ENCODE data around the gene NAA50.

NAA50 gene

DNA sequence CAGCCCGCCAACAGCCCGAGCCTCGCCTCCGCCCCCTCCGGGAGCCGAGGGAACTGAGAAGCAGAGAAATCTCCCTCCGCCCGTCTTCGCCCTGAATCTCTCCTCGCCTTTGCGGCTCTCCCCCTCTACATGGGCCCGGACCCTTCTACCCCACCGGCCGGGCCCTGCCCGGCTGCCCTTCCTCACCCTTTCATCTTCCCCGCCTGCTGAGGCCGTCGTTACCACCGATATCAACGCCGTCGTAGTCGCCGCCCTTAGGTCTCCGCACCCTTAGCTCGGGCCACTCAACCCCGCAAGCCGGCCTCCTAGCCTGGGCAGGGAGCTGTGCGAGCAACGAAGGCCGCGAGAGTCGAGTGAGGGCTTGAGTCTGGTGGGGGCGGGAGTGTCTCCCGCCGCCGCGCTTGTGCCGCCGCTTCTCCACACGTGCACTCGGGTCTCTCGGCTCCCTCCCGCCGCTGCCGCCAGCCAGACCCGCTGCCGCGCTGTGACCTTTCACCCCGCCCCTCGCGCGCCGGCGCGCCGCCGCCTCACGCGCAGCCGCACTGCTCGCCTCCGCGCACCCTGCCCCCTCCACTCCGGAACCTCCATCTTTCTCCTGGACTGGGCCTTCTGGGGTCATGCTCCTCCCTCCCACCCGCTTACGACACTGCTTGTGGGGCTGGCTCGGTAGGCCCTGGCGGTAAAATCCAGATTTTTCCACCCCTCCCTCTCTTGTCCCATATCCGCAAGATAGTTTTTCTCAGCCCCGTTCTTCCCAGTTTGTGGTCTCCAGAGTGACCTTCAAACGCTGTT, at the start of gene NAA50:
Gene NAA50, minus strand, starts transcription at position 494 of the 792 bp plus-strand sequence. Its CDS starts 300 bp downstream, at position 194.
- peak; percentile 96 for DNase-seq (ENCODE audit: low read depth)

DNA sequence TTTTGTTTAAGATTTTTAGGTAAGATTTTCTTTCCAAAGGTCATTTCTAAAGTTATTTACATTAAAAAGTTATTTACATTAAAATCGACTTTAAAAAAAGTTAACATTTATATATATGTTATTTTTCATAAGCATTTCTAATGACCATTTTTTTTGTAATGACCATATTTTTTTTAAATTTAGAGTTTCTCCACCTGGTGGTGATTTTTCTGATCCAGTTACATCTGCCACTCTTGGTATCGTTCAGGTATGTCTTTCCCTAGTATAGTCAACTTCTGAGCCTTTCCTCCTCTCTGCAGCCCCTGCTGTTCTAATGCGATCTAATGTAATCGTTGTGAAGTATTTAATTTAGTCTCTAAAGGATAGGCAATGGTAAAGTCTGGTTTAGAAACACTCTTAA, 49.6 kb upstream of the NAA50 start:
- no peak for DNase-seq (ENCODE audit: low read depth)

DNA sequence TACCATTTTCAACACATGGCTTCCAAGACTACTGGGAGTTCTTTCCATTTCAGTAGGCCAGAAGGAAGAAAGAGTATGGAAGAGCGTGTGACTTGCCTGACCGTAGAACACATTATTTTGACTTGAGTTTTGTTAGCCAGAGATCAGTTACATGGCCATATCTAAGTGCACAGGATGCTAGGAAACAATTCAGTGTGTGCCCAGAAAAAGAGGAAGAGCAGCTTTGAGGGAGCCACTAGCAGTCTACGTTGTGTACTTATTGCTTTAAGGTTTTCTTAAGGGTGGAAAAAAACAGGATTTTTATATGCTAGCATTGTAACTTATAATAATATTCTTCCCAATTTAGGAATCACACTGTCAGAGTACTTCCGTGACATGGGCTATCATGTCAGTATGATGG, 48.5 kb upstream of the NAA50 start:
- no peak for DNase-seq (ENCODE audit: low read depth)

DNA sequence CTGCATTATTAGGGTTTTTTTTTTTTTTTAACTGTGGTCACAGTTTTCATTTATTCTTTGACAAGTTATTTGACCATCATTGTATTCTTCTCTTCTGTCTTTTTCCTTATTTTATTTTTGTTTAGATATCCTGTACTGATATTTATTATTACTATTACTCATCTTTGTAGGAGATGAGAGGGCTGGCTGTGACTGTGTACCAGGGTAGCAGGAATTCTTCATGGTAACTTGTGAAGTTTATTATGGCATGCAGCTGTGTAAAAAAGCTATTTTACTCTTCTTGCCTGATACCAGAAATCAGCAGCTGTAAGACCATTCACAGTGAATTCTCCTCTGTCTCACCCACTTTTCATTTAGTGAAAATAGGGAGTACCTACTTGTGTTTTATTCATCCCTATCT, 45.3 kb upstream of the NAA50 start:
- DNase-seq (ENCODE audit: low read depth), result no peak

DNA sequence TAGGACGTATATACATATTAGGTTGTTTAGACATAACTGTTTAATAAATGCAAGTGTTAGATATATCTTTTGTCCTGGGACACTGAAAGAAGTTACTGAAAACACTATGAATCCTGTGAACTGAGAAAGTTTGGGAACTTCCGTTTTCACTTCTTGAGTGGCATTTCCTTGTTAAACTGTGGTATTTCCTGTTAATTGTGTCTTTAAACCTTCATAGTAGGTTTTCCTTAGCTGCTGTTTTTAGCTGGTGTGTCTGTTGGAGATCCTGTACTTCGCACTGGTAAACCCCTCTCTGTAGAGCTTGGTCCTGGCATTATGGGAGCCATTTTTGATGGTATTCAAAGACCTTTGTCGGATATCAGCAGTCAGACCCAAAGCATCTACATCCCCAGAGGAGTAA, 37.9 kb upstream of the NAA50 start:
- DNase-seq (ENCODE audit: low read depth), result no peak

DNA sequence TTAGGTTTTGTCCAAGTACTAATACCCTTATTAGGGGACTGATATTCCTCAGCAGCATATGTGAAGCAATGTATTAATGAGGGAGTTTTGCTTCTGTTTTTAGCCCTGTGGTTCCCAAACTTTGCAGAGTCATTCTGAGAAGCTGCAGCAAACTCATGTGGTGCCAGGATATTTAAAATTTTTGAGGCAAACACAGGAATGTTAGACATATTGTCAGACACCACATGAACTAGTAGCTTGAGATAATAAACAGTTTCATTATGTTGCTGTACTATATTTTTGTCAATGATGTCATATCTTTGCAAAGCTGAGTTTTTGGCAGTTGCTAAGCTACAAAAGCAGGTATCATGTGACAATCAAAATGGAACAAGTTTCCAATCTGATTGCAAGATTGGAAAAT, 37.4 kb upstream of the NAA50 start:
- DNase-seq (ENCODE audit: low read depth), result no peak

DNA sequence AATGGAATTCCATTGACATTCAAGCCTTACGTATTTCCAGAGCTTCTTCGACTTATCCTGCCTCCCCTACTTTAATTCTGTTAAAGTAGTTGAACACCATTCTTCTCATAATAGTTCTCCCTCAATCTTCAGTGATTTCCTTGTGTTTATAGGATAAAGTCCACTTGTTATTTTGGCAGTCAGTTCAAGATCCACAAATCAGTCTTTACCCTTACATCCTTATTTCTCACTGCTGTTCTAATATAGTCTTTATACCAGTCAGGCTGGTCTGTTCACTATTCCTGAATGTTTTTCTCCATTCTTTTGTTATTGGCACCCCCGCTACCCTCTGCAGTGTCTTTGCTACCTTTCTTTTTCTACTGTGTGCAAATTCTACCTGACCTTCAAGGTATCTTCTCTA, 30.5 kb upstream of the NAA50 start:
- no peak for DNase-seq (ENCODE audit: low read depth)

DNA sequence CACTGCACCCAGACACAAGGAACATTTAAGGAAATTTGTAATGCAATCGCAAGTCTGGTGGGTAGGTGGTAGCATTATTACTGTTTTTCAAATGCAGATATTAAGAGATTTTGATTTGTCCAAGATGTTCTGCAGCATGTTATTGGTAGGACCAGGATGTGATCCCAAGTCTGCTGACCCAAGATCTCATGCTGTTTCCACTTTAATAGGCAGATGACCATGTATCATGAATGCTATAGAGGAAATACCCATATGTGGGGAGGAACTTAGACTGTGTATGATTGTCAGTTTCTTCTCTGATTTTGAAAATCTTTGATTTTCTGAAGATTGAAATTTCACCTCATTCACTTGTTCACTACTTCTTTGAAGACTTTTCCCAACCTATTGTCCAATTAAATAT, 29.5 kb upstream of the NAA50 start:
- DNase-seq (ENCODE audit: low read depth), result no peak

DNA sequence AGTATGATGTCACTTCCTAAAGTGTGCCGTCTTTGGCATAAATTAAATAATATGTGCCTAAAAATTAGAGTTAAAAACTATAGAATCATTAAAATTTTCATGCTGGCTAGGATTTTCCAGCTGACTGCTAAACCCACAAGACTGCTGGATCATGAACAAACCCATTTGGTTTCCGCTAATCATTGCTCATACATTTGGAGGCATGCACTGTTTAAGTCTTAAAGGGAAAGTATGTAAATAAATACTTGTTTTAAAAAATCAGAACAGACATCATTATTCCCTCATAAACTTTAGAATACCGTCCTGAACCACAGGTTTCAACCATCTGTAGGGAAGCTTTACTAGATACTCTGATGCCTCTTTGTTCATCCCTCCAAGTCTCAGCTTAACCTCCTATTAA, 27.3 kb upstream of the NAA50 start:
- DNase-seq (ENCODE audit: low read depth), result no peak

DNA sequence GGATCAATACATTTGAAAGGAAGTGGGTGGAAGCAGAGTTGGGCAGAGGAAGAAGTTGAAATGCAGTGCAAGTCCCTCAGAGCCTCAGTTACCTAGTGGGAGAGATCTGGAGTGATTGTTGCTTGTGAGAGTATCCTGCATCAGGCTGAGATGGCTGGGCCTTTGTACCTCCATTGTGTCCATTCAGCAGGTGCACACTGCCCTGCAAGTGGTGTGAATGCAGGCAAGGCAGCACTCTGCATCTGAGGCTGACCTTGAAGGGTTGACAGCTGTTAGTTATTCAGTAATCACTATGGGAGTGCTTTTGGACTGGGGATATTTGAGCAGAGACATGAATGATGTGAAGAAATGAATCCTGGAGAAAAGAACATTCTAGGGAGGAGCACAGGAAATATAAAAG, 25.9 kb upstream of the NAA50 start:
- no peak for DNase-seq (ENCODE audit: low read depth)

DNA sequence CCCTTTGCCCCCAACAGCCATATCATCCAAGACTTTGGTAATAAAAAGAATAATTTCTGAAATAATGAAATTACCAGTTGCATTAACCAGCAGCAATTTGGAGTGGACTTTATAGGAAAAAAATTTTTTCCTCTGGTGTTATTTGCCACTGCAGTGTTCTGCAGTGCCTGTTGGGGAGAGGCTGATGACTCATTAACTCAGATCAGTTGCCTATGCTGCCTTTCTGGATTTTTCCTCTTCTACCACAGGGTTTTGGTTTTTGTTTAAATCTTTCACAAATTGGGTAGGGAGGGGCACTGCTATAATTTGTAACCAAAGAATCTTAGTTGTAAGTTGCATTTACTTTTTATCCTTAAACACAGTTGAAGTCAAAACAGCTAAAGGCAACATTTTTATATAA, 23.5 kb upstream of the NAA50 start:
- no peak for DNase-seq (ENCODE audit: low read depth)

DNA sequence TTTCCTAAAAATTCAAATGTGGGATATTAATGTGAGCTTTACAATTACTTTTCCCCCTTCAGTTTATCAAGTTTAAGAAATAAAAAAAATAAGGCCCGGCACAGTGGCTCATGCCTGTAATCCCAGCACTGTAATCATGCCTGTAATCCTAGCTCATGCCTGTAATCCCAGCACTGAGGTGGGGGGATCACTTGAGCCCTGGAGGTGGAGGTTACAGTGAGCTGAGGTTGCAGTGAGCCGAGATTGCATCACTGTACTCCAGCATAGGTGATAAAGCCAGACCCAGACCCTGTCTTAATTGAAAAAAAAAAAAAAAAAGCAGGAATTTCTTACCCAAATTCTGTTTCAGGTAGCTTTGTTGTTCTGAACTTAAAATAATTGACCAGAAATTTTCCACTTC, 18.6 kb upstream of the NAA50 start:
- DNase-seq (ENCODE audit: low read depth), result no peak

DNA sequence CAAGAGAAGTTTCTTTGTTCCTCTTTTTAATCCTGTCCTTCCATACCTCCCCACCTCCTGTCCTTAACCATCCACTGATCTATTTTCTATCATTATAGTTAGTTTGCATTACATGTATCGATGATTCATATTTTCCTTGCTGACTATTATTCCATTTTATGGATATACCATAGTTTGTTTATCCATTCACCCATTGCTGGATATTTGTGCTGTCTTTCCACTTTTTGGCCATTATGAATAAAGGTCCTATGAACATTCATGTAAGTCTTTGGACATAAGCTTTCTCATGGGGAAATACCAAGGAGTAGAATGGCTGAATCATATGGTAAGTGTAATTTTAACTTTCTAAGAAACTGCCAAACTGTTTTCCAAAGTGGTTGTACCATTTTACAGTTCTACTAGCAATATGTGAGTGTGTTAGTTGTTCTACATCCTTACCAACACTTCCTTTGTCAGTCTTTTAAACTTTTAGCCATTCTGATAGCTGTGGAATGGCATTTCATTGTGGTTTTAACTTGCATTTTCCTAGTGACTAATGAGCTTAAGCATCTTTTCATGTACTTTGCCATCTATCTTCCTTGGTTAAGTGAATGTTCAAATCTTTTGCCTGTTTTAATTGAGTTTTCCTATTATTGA, 12.5 kb upstream of the NAA50 start:
- no peak for DNase-seq (ENCODE audit: low read depth)

DNA sequence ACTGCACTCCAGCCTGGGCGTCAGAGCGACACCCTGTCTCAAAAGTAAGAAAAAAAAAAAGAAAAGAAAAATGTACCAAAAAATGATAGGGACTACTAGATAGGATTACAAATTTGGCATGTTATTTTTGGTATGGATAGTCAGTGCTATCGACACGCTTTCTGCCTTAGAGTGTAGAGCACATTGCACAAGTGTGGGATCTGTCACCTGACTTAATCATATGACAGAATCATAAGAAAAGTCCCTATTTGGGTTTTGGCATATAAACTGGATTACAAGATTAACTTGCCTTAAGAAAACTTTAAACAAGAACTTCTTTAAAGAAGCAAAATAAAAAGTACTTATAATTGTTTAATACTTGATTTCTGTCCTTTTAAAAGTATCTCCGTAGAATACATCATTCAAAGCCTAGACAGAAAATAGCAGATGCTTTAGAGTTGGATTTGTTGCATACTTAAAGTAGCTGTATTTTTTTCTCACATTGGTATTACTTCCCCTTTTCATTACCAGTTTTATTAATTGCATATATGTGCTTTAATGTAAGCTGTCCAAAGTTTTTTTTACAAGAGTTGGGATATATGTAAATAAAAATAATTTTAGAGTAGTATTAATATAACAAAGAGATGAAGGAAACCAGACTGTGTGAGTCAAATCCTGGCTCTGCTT, 8.6 kb upstream of the NAA50 start:
- DNase-seq (ENCODE audit: low read depth), result no peak

DNA sequence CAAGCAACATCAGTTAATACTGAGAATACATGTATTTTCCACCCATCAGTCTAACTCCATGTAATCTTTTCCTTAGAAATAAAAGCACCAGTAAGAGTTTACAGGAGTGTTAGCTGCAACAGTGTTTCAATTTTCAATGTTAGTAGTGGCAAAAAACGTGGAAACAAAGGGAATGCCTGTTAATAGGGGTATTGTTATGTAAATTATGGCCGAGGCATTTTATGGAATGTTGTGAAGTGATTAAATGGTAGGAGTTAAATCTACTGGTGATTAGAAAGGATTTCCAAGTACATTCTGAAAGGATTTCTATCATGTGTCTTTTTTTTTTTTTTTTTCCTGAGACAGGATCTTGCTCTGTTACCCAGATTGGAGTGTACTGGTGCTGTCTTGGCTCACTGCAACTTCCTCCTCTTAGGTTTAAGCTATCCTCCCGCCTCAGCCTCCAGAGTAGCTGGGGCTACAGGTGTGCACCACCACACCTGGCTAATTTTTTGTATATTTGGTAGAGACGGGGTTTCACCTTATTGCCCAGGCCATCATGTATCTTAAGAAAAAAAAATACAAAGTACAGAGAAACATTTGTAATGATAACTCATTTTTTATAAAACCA, 7.4 kb upstream of the NAA50 start:
- no peak for DNase-seq (ENCODE audit: low read depth)

DNA sequence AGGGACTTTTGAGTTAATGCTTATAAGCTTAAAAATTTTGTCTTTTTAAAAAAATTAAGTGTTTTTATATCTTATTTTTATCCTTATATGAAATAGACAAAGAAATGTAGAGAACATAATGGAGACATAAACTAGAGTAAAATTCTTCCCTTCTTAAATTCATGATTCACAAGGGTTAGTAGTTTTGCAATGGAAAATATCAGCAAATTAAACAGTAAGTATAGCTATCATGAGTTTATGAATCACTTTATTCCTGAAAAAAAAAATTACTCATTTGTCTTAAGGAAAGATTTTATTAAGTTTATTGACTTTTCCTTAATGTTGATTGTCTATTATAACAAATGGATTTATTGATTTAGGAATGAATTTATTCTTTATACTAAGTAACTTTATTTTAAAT, 5.1 kb upstream of the NAA50 start:
- DNase-seq (ENCODE audit: low read depth), result no peak

DNA sequence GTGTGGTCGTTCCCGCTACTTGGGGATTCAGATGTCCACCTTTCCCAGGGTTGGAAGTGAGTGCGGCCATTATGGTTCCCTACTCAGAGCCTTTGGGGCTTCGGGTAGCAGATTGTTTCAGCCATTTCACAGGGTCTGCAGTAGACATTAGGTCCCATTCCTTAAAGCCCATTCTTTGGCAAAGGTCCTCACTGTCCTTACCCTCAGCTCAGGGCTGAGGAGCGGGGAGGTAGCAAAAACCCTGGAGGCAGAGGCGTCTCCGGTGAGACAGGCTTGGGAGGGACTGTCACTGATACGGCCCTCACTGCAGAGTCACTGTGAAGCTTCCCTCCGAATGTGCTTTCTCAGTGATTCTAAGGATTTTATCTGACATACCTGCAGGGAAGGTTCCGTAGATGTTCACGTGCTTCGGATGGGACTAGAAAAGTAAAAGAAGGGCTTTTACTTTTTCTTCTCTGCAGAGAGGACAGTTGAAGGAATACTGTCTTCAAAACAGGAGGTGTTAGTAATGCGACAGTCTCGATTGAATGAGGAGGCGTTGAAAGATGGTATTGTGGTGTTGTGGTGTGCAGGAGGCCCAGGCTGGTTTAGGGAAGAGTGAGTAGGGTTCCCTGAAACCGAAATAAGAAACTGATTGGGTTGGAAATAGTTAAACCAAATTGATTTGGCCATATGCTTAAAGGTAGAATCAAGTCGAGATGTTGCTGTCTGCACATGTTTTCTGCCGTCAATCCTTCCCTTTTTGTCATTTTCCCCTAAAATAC, 1.4 kb upstream of the NAA50 start:
- peak; percentile 29 for DNase-seq (ENCODE audit: low read depth)

DNA sequence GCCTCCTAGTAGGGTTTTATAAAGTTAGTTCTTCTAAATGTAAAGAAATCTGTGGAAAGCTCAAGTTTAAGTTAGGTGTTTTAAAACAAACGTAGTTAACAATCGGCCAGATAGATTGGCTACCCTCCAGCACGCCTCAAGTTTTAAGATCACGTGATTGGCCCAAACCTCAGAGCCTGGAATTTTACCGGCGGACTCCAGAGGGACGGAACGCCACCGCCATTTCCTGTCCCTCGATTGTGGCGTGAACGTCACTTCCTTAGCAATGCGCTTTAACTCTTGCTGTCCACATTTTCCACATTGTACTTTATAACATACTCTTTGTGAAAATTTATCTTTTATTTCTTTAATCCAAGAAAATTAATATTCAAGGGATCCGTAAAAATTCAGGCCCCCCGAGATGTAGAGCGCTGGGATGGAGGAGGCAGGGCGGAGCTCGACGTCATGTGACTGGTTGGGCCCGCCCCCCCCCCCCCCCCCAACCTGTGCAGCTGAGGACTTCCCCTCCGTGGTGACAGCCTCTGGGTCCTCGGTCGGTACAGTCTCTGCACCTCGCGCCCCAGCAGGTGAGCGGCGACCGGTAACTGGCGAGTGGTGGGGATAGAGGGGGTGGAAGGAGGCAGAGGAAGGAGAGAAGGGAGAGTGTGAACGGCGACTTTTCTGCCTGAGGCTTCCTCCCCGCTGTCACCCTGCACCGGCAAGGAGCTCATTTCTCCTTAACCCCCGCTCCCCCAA, 666 bp upstream of the NAA50 start, which contains the start of gene ATP6V1A:
Gene ATP6V1A, plus strand, starts transcription at position 488 of the 735 bp plus-strand sequence. CDS start 31,719 bp downstream, outside the sequence.
- peak; percentile 79 for DNase-seq (ENCODE audit: low read depth)

DNA sequence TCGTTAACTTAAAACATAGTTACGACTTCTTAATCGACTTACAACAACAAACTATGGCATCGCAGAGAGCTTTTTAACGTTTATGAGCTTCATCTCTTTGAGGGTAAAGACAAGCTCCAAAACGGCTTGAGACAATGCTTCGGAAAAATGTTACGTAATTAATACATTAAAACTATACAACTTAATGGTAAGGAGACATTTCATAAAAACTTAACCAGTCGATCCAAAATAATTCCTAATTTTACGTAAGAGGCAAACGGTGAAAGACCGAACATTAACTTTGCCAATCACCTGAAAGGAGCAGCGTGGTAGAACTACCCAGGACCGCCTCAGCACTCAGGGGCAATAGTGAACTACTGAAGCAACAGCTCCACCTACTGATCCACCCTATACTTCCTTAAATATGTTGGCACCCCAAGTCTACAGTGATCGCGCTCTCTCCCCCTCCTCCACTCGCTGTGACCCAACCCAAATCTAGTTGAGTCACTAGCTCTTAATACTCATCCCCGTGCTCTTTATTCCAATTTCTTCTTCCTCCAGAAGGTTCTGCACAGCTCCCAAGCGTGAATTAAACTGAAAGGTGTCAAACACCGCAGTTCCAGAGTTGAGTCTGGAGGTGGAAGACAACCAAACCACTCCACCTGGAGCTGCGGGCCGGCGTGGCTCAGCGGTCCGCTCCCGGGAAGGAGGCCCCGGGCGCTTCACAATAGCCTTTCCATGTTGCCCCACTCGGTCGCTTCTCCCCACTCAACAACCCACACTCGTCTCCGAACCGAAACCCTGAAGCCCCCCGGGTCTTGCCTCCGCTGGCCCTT, 901 bp downstream of the NAA50 start:
- DNase-seq (ENCODE audit: low read depth), result peak; percentile 59

DNA sequence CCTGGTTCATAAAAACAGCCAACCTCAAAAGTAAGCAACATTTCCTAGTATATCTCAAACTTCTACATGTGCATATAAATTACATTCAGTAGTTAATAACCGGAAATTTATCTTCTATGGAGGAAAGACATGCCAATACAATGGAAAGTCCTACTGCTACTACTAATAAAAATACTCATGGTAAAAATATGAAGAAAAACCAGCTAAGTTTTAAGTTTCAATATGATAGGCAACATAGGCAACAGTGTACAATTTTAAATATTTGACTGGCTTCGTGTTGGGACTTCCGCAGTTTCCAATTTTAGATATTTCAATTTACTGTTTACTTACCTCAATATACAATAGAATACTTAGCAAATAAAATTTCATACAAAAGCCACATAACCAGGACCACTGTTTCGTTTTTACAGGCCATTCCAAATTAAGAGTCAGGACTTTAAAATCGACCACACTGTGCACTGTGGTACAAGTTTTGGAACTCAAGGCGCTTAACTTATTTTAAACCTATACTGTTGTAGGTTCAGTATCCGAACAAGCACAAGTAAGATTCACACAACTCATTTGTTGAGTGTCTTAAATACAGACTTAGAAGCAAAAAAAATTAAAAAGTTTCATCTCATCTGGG, 2.9 kb downstream of the NAA50 start:
- DNase-seq (ENCODE audit: low read depth), result no peak

Measured in activated T-cell treated with anti-CD3 and anti-CD28 coated beads for 48 hours (primary cell).